Lower leg skin (tissue), 3 donors: ENCODE measurements around the gene MFSD6L.

Experiments used
- POLR2A ChIP-seq, 2 donors: fragments of 450-650 bp; IDR thresholded peaks; one replicate each; pipeline ENCODE4 v1.6.1; 2016 to 2017; ENCODE audit warnings: antibody characterized with exemption in 2 of 2, mild to moderate bottlenecking in 1 of 2, moderate library complexity in 1 of 2
- TF ChIP-seq, protein P1 (sequence below), 3 donors: fragments of 450-650 bp; IDR thresholded peaks; one replicate each; pipeline ENCODE4 v1.5.1; 2016; ENCODE audit warnings: antibody characterized with exemption in 3 of 3, mild to moderate bottlenecking in 3 of 3, moderate library complexity in 2 of 3

DNA sequence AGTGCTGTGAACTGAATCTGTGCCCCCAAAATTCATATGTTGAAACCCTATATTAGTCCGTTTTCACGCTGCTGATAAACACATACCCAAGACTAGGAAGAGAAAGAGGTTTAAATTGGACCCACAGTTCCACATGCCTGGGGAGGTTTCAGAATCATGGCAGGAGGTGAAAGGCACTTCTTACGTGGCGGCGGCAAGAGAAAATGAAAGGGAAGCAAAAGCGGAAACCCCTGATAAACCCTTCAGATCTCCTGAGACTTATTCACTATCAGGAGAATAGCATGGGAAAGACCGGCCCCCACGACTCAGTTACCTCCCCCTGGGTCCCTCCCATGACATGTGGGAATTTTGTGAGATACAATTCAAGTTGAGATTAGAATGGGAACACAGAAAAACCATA lies 37.2 kb downstream of the MFSD6L start:
- TF ChIP-seq, protein P1, sequence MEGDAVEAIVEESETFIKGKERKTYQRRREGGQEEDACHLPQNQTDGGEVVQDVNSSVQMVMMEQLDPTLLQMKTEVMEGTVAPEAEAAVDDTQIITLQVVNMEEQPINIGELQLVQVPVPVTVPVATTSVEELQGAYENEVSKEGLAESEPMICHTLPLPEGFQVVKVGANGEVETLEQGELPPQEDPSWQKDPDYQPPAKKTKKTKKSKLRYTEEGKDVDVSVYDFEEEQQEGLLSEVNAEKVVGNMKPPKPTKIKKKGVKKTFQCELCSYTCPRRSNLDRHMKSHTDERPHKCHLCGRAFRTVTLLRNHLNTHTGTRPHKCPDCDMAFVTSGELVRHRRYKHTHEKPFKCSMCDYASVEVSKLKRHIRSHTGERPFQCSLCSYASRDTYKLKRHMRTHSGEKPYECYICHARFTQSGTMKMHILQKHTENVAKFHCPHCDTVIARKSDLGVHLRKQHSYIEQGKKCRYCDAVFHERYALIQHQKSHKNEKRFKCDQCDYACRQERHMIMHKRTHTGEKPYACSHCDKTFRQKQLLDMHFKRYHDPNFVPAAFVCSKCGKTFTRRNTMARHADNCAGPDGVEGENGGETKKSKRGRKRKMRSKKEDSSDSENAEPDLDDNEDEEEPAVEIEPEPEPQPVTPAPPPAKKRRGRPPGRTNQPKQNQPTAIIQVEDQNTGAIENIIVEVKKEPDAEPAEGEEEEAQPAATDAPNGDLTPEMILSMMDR (IDR thresholded peaks at IDR 0.05): no peak
- no peak for TF ChIP-seq POLR2A (IDR thresholded peaks at IDR 0.05)
